Measurements from ENCODE around the gene MS4A4A.
"Not testable (repeated sequence)": the region's sequence is repeated elsewhere in the genome, so short reads cannot be mapped to it uniquely, and the experiment has no call there.

The MS4A4A gene

DNA sequence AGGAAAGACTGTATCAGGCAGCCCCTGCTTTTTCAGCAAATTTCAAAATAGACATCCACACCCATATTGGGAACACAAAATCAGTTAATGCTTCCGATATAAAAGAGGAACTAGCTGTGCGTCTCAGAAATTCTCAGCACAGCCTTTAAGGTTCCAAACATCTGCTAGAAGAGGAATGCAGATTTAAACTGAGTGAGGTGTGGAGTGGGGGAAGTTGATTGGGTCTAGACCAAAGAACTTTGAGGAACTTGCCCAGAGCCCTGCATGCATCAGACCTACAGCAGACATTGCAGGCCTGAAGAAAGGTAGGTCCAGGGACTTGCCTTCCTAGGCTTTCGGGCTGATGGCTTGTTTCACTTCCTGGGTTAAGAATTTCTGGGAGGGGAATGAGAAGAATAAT, at the start of gene MS4A4A:
TSS of gene MS4A4A (plus strand) at position 255 of the 400 bp plus-strand sequence. CDS start at position 265, 10 bp downstream.
- DNase-seq: no peak

GRCh38 chr11:60230681-60231080, 49.8 kb upstream of the MS4A4A start:
- no peak for DNase-seq

GRCh38 chr11:60235321-60235720, 45.1 kb upstream of the MS4A4A start:
- DNase-seq: no peak

GRCh38 chr11:60240662-60241061, 39.8 kb upstream of the MS4A4A start:
- DNase-seq: no peak

GRCh38 chr11:60241786-60242185, 38.7 kb upstream of the MS4A4A start:
- DNase-seq: no peak

DNA sequence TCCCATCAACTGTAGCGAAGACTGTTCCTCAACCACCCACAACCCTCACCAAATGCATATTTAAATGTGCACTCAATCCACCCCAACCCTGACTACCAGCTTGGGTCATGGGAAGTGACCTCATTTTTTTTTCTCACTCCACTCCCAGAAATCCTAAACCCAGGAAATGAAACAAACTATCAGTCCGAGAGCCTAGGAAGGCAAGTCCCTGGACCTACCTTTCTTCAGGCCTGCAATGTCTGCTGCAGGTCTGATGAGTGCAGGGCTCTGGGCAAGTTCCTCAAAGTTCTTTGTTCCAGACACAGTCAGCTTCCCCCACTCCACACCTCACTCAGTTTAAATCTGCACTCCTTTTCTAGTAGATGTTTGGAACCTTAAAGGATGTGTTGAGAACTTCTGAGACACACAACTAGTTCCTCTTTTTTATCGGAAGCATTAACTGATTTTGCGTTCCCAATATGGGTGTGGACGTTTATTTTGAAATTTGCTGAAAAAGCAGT, 37.7 kb upstream of the MS4A4A start, which contains the start of gene MS4A4E:
TSS of gene MS4A4E (minus strand) at position 398 of the 500 bp plus-strand sequence. CDS start 13,082 bp downstream, outside the sequence.
- no peak for DNase-seq

DNA sequence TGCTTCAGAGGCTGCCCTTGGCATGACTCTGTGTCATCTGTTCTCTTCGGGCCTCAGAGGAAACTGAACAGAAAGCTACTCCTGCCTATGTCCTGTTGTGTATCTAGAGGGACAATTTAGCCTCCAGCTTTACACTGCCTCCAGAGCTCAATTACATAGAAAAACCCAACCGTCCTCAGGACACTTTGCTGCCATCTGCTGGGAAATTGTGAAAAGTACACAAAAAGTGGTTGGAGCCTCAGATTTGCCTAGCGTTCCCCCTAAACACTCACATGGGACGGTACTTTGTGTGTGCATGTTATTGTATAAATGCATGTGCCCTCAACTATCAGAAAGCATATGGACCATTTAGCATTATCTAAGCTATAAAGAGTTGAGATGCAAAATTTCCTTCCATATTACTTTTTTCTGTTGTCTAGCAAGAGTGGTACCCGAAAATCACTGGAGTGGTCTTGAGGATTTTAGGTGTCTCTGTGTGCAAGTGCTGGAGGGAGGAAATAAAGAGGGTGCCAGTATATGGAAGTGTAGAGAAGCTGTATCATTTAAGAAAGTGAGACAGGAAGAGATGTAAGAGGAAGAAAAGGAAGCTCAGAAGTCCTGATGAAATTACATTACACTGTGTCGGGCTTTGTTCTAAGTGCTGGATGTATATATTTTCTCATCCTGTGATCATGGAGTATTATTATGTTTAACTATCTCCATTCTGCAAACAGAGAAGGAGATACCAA, 28.8 kb upstream of the MS4A4A start:
- DNase-seq: no peak

- DNase-seq: no peak
Measured at GRCh38 chr11:60252213-60253108, 28.0 kb upstream of the MS4A4A start.

DNA sequence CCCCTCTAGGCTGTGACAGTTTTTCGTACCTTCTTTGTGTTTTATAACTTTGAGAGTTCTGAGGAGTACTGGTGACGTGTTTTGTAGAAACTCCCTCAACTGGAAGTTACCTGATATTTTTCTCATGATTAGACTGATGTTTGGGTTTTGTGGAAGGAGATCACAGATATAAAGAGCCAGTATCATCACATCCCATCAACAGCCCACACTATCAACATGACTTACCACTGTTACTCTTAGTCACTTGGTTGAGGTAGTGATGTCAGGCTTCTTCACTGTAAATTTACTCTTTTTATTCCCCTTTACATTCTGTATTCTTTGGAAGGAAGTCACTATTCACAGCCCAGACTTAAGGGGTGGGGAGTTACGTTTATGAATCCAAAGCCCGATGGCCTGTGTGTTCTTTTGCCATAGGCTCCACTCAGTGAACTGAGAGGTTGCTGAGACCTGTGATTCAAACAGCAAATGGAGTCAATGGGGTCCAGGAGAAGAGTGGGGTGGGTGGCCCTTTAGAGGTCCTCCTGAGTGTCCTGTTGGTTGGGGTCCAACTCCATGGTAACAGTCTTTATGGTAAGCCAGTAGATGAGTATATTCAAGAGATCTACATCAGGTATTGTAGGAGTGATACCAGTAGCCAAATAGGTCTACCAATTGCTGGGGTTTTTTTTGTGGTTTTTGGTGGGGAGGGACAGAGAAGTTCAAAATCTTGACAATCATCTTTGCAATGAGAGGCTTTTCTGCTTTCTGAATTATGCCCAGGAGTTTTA, 22.3 kb upstream of the MS4A4A start:
- no peak for DNase-seq

GRCh38 chr11:60261014-60261413, 19.5 kb upstream of the MS4A4A start:
- DNase-seq: no peak

DNA sequence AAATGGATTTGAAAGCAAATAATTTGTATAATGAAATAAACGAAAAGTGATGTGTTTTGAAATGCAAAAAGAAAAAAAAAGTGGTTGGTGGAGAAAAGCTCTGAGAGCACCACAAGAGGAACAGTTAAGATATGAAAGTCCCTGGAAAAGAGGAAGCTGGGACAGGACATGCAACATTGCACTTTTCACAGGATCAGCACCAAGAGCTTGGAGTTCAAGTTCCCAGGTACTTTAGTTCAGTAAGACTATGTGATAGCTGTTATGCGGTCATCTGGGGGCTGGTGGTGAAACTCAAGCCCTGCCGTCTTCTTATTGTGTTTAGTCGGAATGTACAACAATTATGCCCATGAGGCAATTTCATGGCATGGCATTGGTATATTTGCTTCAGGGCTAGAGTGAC, 17.1 kb upstream of the MS4A4A start:
- no peak for DNase-seq

DNA sequence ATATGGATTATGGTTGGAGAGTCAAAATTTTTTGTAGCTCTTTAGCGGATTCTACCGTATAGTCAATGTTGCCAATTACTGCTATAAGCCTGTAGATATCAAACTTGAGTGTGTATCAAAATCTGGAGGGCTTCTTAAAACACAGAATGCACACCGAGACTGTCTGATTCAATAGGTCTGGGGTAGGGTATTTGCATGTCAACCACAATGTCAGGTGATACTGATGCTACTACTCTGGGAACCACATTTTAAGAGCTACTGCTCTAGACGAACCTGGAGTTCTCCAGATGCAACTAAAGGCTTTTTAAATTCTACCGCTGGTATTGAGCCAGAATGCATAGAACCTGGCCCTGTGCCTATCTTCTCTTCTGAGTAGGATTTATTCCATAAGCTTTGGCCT, 15.8 kb upstream of the MS4A4A start:
- DNase-seq: no peak

DNA sequence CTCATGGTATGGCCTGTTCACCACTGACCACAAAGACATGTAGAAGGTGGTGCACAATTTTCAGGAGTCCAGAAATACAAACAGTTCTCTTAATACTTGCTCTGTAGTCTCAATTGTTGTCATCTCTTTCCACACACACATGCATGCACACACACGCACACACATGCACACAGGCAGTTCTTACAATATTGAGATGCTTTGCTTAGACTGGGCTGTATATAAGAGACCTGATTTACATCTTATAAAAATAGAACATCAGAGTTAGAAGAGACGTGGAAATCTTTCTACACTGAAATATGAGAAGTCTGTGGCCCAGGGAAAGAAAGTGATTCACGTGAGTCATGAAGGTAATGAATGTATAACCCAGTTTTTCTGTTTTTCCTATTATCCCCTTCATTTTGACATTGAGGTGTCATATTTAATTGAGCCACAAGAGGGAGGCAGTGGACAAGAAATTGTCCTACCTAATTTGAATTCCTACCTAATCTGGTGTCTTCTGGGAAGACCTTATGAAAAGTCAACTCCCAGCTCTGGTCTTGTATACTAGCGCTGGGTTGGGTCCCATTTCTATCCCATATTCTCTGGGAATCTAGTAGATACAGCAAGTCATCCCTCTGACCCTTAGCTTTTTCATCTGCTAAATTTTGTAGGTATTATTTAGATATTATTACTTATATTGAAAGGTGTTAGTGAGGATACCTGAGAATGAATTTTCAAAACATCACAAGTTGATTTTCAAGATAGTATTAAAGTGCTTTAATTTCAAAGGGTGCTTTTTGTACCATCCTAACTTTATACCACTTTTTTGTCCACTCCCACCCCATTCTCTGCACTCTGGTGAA, 14.9 kb upstream of the MS4A4A start:
- DNase-seq: no peak

- no peak for DNase-seq
Measured at GRCh38 chr11:60274416-60274815, 6.0 kb upstream of the MS4A4A start.

- DNase-seq: no peak
Measured at GRCh38 chr11:60281485-60281884, 1.0 kb downstream of the MS4A4A start.

GRCh38 chr11:60282286-60282685, 1.8 kb downstream of the MS4A4A start:
- no peak for DNase-seq

DNA sequence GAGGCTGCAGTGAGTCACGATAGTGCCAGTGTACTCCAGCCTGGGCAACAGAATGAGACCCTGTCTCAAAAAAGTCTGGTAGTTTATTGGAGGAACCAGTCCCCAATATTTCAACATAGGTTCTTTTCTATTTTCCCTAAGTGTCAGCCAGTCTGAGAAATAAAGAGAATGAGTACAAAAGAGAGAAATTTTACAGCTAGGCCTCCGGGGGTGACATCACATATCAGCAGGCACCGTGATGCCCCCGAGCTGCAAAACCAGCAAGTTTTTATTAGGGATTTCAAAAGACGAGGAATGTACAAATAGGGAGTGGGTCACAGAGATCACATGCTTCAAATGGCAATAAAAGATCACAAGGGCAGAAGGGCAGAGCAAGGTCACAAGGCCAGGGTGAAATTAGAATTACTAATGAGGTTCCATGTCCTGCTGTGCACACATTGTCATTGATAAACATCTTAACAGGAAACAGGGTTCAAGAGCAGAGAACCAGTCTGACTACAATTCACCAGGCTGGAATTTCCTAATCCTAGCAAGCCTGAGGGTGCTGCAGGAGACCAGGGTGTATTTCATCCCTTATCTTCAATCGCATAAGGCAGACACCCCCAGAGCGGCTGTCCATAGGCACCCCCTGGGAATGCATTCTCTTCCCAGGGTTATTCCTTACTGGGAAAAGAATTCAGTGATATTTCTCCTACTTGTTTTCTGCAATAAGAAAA, 5.1 kb downstream of the MS4A4A start:
- not testable (repeated sequence) for DNase-seq

- no peak for DNase-seq
Measured at GRCh38 chr11:60288531-60288930, 8.1 kb downstream of the MS4A4A start.

GRCh38 chr11:60292145-60292544, 11.7 kb downstream of the MS4A4A start:
- no peak for DNase-seq

DNA sequence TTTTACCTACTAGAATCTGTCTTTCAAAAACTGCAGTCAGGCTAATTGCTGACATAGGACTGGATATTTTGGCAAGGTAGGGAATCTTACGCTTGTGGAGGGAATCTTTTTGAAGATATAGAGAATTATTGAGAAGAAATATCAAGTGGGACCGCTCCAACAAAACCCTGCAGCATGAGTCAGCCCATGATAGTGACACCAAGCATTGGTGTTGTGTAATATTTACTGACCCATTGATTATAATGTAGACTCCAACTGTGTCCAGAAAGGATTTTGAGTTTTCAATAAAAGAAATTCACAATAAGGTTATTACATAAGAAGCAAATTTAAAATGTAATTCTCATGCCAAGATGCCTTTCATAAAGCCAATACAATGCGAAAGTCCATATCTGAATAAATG, 20.7 kb downstream of the MS4A4A start:
- DNase-seq: no peak

DNA sequence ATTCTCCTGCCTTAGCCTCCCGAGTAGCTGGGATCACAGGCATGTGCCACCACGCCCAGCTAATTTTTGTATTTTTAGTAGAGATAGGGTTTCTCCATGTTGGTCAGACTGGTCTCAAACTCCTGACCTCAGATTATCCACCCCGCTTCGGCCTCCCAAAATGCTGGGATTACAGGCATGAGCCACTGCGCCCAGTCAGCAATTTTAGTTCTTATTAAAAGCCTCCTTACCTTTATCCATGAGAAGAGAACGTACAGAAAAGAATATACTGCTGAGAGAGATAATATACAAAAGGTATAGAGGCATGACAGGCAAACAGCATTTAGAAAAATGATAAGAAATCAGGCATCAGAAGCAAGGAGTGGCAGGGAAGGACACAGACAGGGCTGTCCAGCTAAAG, 21.4 kb downstream of the MS4A4A start:
- DNase-seq: not testable (repeated sequence)
